Esophagus squamous epithelium (tissue), 5 donors: ENCODE results near the gene ROR2. TPM values are rescaled to one million over a fixed set of nuclear protein-coding genes. Genes with fewer than 3 reads are reported as not detected.

Experiments used
- DNase-seq: peaks from one replicate; lab custom pipeline; 2025; lab: John Stamatoyannopoulos, UW
- H3K27ac ChIP-seq, 4 donors: fragments of 200-600 bp; sonication (generic); one replicate each; pipeline ENCODE4 v1.5.1; 2016 to 2019; ENCODE audit warnings: mild to moderate bottlenecking in 1 of 4
- H3K27me3 ChIP-seq, 4 donors: fragments of 200-600 bp; sonication (generic); 1 replicate in 3 of 4; 2 replicates in 1 of 4; pipeline versions ENCODE4 v1.5.1 to v1.6.0; 2017 to 2021; ENCODE audit warnings: antibody characterized with exemption in 1 of 4
- H3K36me3 ChIP-seq, 3 donors: fragments of 200-600 bp; sonication (generic); one replicate each; pipeline ENCODE4 v1.5.1; 2016 to 2019
- H3K4me1 ChIP-seq, 3 donors: fragments of 200-600 bp; sonication (generic); one replicate each; pipeline ENCODE4 v1.5.1; 2017 to 2019
- H3K4me3 ChIP-seq, 4 donors: fragments of 200-600 bp; sonication (generic); 1 replicate in 3 of 4; 2 replicates in 1 of 4; pipeline ENCODE4 v1.5.1; 2016 to 2019; ENCODE audit warnings: mild to moderate bottlenecking in 2 of 4, moderate library complexity in 1 of 4
- H3K9me3 ChIP-seq, 3 donors: fragments of 200-600 bp; sonication (generic); one replicate each; pipeline ENCODE4 v1.5.1; 2016 to 2019
- POLR2A ChIP-seq, 4 donors: fragments of 450-650 bp; IDR thresholded peaks; one replicate each; pipeline ENCODE4 v1.6.1; 2017; ENCODE audit warnings: antibody characterized with exemption in 4 of 4, mild to moderate bottlenecking in 4 of 4, moderate library complexity in 3 of 4
- WGBS, 2 donors: methylation state at CpG; one replicate each; pipeline ENCODE4 v1.1.5; 2018; 5-methylcytosine and 5-hydroxymethylcytosine counted together
- intact Hi-C: fragments of 100-400 bp; cut with DNase I; formaldehyde crosslinking; loops from one replicate; pipeline ENCODE4 v1.15.0; 2022
- total RNA-seq, 4 donors: library from RNA; depleted of rRNA; stranded (reverse); fragments of >200 nt; gene quantifications; one replicate each; pipeline ENCODE4 v1.1.0, GENCODE V29; 2016
- TF ChIP-seq, protein P1 (sequence below), 6 experiments: fragments of 450-650 bp in 4 of 6; fragments of 200-600 bp in 2 of 6; sonication (generic) in 2 of 6; IDR thresholded peaks; one replicate each; pipeline ENCODE4 v1.5.1; 2016 to 2019; ENCODE audit warnings: antibody characterized with exemption in 6 of 6, mild to moderate bottlenecking in 4 of 6, moderate library complexity in 4 of 6
- donor health status: DM: yes; HTN: yes; CAD: no.

Gene ROR2
- total RNA-seq, 4 donors from 2014 or later: 0.68 to 12.6 (median 3.7) TPM

- H3K27ac ChIP-seq: no peak overlapping the region
- no peak for DNase-seq
- H3K36me3 ChIP-seq: no peaks in the 10 kb centered on the region
- TF ChIP-seq, protein P1, sequence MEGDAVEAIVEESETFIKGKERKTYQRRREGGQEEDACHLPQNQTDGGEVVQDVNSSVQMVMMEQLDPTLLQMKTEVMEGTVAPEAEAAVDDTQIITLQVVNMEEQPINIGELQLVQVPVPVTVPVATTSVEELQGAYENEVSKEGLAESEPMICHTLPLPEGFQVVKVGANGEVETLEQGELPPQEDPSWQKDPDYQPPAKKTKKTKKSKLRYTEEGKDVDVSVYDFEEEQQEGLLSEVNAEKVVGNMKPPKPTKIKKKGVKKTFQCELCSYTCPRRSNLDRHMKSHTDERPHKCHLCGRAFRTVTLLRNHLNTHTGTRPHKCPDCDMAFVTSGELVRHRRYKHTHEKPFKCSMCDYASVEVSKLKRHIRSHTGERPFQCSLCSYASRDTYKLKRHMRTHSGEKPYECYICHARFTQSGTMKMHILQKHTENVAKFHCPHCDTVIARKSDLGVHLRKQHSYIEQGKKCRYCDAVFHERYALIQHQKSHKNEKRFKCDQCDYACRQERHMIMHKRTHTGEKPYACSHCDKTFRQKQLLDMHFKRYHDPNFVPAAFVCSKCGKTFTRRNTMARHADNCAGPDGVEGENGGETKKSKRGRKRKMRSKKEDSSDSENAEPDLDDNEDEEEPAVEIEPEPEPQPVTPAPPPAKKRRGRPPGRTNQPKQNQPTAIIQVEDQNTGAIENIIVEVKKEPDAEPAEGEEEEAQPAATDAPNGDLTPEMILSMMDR (IDR thresholded peaks at IDR 0.05): no peak
- TF ChIP-seq POLR2A (IDR thresholded peaks at IDR 0.05): no peak
- H3K9me3 ChIP-seq: no peaks in the 10 kb centered on the region
- H3K4me1 ChIP-seq: no peaks in the 10 kb centered on the region
- WGBS, 2 donors: 45 to 77% methylated on average over 2 to 3 of the region's 3 CpGs
- intact Hi-C loops: no loop called here
- peaks cover 0 to 3% (median 0%) of the 10 kb centered on the region in 4 donors for H3K27me3 ChIP-seq
- no peak overlapping the region for H3K4me3 ChIP-seq
Observed at GRCh38 chr9:91657501-91657900, 292.5 kb downstream of the ROR2 start.

GRCh38 chr9:91655658-91656057, 294.4 kb downstream of the ROR2 start:
- intact Hi-C loops: no loop called here
- H3K9me3 ChIP-seq: no peaks in the 10 kb centered on the region
- no peak for TF ChIP-seq POLR2A (IDR thresholded peaks at IDR 0.05)
- TF ChIP-seq, protein P1 (IDR thresholded peaks at IDR 0.05): no peak
- 75 to 77% methylated on average over 4 of the region's 4 CpGs for WGBS, 2 donors
- no peak overlapping the region for H3K4me3 ChIP-seq
- no peaks in the 10 kb centered on the region for H3K27me3 ChIP-seq
- no peak for DNase-seq
- H3K4me1 ChIP-seq: no peaks in the 10 kb centered on the region
- no peaks in the 10 kb centered on the region for H3K36me3 ChIP-seq
- H3K27ac ChIP-seq: no peak overlapping the region

GRCh38 chr9:91655215-91655614, 294.8 kb downstream of the ROR2 start:
- Histone ChIP-seq H3K9me3 (no peaks in the 10 kb centered on the region), H3K27ac (no peak overlapping the region), H3K27me3 (no peaks in the 10 kb centered on the region), H3K4me3 (no peak overlapping the region), H3K4me1 (no peaks in the 10 kb centered on the region), H3K36me3 (no peaks in the 10 kb centered on the region)
- intact Hi-C loops: no loop called here
- TF ChIP-seq, protein P1 (IDR thresholded peaks at IDR 0.05): no peak
- TF ChIP-seq POLR2A (IDR thresholded peaks at IDR 0.05): no peak
- WGBS, 2 donors: 86% methylated on average over 6 of the region's 6 CpGs
- DNase-seq: no peak

DNA sequence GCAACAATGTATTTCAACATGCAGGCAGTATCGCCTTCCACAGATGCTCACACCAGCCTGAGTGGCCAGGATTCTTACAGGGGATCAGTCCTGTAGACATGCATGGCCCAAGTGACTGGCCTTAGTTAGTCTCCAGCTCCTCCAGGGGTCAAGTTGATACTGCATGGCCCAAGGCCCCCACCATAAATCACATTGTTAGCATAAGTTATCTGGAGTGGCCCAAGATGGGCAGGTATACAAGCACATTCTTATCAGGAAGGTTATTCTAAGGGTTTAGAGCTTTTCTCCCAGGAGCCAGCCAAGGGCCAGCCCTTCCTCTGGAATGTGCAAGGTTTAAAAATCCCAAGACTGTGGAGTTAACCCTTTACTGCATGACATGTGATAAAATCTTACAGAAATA, 295.5 kb downstream of the ROR2 start:
- H3K27ac ChIP-seq: no peak overlapping the region
- H3K27me3 ChIP-seq: no peaks in the 10 kb centered on the region
- no peaks in the 10 kb centered on the region for H3K4me1 ChIP-seq
- H3K4me3 ChIP-seq: no peak overlapping the region
- DNase-seq: no peak
- H3K36me3 ChIP-seq: no peaks in the 10 kb centered on the region
- no peak for TF ChIP-seq POLR2A (IDR thresholded peaks at IDR 0.05)
- TF ChIP-seq, protein P1 (IDR thresholded peaks at IDR 0.05): no peak
- no peaks in the 10 kb centered on the region for H3K9me3 ChIP-seq
- WGBS, 2 donors: 71 to 100% methylated on average over 1 of the region's 1 CpG
- intact Hi-C loops: no loop called here

GRCh38 chr9:91647371-91647770, 302.7 kb downstream of the ROR2 start:
- DNase-seq: no peak
- Histone ChIP-seq H3K27me3 (peaks cover 0 to 22% (median 0%) of the 10 kb centered on the region in 4 donors), H3K4me3 (no peak overlapping the region), H3K36me3 (no peaks in the 10 kb centered on the region), H3K27ac (no peak overlapping the region), H3K4me1 (no peaks in the 10 kb centered on the region), H3K9me3 (no peaks in the 10 kb centered on the region)
- intact Hi-C loops: no loop called here
- TF ChIP-seq, protein P1 (IDR thresholded peaks at IDR 0.05): no peak
- TF ChIP-seq POLR2A (IDR thresholded peaks at IDR 0.05): no peak
- WGBS, 2 donors: 75 to 81% methylated on average over 3 of the region's 4 CpGs
